ENCODE results near the gene PITPNB. TPM values are rescaled to one million over a fixed set of nuclear protein-coding genes. Genes with fewer than 3 reads are reported as not detected.

Gene PITPNB
- total and polyA plus RNA-seq, 2 of the 13 experiments (the other 11 are each of a cell fraction or from before 2014, with no cell fraction given), result 17.0 to 30.1 TPM

DNA sequence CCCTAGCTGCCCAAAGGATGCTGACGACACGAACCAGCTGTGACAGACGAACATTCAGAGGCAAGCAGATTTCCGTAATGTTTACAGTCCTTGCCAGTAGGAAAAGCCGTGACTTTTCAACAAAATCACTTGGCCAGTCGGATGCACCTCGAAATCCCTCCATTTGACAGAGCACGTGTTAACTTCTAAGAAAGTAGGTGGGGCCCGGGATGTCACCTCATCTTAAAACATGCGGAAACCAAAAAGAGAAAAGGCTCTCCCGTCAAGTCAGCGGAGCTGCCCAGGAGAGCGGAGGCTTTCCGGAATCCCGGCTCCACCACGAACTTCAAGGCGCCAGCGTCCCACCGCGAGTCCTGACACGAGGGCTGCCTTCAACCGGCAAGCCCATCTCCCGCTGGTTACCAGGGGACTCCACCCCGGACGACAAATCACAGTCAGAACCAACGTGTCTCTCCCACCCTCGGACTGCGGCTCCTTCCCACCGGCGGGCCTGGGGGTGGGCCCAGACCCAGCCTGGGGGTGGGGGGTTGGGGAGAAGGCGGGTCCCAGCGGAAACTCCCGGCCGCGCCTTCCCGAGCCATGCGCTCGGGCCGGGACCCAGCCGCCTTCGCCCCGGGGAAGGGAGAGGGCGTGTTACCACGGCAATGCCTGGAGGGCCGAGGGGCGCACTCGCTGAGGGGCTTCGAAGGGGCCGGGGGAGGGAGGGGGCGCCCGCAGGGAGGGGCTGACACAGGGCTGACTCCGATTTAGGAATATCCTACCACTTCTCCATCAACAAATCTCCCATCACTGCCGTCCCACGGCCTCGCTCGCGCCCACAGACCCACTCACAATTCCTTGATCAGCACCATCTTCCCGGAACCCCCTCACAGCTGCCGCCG lies 475 bp downstream of the PITPNB start:
- no TSS peak for BruUV-seq (replicated peaks)
- Histone ChIP-seq H2AFZ (ENCODE audit: low read length) (no peak overlapping the region), H3K4me1 (ENCODE audit: insufficient read depth, low read length) (peaks cover 58% of the 10 kb centered on the region), H3K36me3 (replicated peaks in 1 of 2; ENCODE audit: control insufficient read depth in 1 of 2, insufficient read depth in 2 of 2, low read length in 2 of 2) (peaks cover 0 to 2% of the 10 kb centered on the region in 2 experiments; a peak in 1 of 5 replicates), H3K4me2 (ENCODE audit: low read depth, low read length) (peak overlapping the region; percentile 97), H4K20me1 (ENCODE audit: insufficient read depth, low read length) (peaks cover 42% of the 10 kb centered on the region), H3K79me2 (ENCODE audit: insufficient read depth, low read length) (peaks cover 90% of the 10 kb centered on the region), H3K27me3 (ENCODE audit: control insufficient read depth in 1 of 2, insufficient read depth in 2 of 2, low read length in 2 of 2) (no peaks in the 10 kb centered on the region; a peak in 1 of 5 replicates), H3K4me3 (replicated peaks in 1 of 3; ENCODE audit: insufficient read depth in 1 of 3, low read depth in 2 of 3, low read length in 3 of 3) (peak overlapping the region; percentile 77 to 92 (median 90)), H3K9me3 (ENCODE audit: low read length) (no peaks in the 10 kb centered on the region), H3K9ac (ENCODE audit: insufficient read depth, low read depth, low read length) (peak overlapping the region; percentile 87), H3K27ac (ENCODE audit: extremely low read length, insufficient read depth, low read length) (peak overlapping the region; percentile 66)
- ATAC-seq (peak; percentile 61), DNase-seq (ENCODE audit: low spot score) (peak; percentile 13), FAIRE-seq (no peak)
- intact Hi-C loops (cut with micrococcal nuclease; ENCODE audit: unreplicated experiment), result loop anchor here (1.0 to 10.0 kb wide), 2 partner anchors 32 to 56 kb away; no protein-coding TSS in a partner anchor
- ChIA-PET CTCF (ENCODE audit: low intra/inter-chr PET ratio, low total read pairs) (no interaction called here), POLR2A (interaction anchor here (0.7 to 1.7 kb wide), 6 partner anchors 7 to 48 kb away, joined by 3 to 7 read pairs (median 4); no protein-coding TSS in a partner anchor)
- WGBS (ENCODE audit: low lambda C conversion rate), result 3% methylated on average over 28 of the region's 60 CpGs
- in situ Hi-C loops (cut with HindIII; ENCODE audit: extremely low pct_ligation_motif_present, low pct_unique_long_range_greater_than_20kb), result no loop called here
- TF ChIP-seq MBD4 (IDR thresholded peaks at IDR 0.05; ENCODE audit: borderline replicate concordance, low read length), result no peak
- no peak for TF ChIP-seq GLI4 (CRISPR knock-in tag; IDR thresholded peaks at IDR 0.05; ENCODE audit: borderline replicate concordance)
- TF ChIP-seq SNAPC2 (CRISPR knock-in tag; IDR thresholded peaks at IDR 0.05), result no peak
- TF ChIP-seq ZBTB42 (CRISPR knock-in tag; IDR thresholded peaks at IDR 0.05), result no peak
- TF ChIP-seq HNRNPH1 (optimal IDR thresholded peaks at IDR 0.05; ENCODE audit: low read depth, low read length), result no peak
- no peak for TF ChIP-seq TEAD2 (CRISPR knock-in tag; IDR thresholded peaks at IDR 0.05)
- TF ChIP-seq, protein P1, sequence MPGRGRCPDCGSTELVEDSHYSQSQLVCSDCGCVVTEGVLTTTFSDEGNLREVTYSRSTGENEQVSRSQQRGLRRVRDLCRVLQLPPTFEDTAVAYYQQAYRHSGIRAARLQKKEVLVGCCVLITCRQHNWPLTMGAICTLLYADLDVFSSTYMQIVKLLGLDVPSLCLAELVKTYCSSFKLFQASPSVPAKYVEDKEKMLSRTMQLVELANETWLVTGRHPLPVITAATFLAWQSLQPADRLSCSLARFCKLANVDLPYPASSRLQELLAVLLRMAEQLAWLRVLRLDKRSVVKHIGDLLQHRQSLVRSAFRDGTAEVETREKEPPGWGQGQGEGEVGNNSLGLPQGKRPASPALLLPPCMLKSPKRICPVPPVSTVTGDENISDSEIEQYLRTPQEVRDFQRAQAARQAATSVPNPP (CRISPR knock-in tag; IDR thresholded peaks at IDR 0.05), result no peak
- TF ChIP-seq ZNF329 (CRISPR knock-in tag; IDR thresholded peaks at IDR 0.05; ENCODE audit: low read depth), result no peak
- TF ChIP-seq SRY (CRISPR knock-in tag; IDR thresholded peaks at IDR 0.05), result 0 out of 2 replicates have a peak, but pooled peaks have one; percentile 30
- TF ChIP-seq HDAC1 (CRISPR knock-in tag; IDR thresholded peaks at IDR 0.05), result no peak
- TF ChIP-seq MIER2 (CRISPR knock-in tag; IDR thresholded peaks at IDR 0.05), result no peak
- TF ChIP-seq TIGD3 (CRISPR knock-in tag; IDR thresholded peaks at IDR 0.05; ENCODE audit: borderline replicate concordance), result no peak
- TF ChIP-seq YY1 (IDR thresholded peaks at IDR 0.05; ENCODE audit: insufficient read depth, insufficient replicate concordance, low read depth, low read length), result no peak
- no peak for TF ChIP-seq MEF2D (CRISPR knock-in tag; IDR thresholded peaks at IDR 0.05)
- no peak for TF ChIP-seq ZNF24 (IDR thresholded peaks at IDR 0.05)
- TF ChIP-seq, protein P2, sequence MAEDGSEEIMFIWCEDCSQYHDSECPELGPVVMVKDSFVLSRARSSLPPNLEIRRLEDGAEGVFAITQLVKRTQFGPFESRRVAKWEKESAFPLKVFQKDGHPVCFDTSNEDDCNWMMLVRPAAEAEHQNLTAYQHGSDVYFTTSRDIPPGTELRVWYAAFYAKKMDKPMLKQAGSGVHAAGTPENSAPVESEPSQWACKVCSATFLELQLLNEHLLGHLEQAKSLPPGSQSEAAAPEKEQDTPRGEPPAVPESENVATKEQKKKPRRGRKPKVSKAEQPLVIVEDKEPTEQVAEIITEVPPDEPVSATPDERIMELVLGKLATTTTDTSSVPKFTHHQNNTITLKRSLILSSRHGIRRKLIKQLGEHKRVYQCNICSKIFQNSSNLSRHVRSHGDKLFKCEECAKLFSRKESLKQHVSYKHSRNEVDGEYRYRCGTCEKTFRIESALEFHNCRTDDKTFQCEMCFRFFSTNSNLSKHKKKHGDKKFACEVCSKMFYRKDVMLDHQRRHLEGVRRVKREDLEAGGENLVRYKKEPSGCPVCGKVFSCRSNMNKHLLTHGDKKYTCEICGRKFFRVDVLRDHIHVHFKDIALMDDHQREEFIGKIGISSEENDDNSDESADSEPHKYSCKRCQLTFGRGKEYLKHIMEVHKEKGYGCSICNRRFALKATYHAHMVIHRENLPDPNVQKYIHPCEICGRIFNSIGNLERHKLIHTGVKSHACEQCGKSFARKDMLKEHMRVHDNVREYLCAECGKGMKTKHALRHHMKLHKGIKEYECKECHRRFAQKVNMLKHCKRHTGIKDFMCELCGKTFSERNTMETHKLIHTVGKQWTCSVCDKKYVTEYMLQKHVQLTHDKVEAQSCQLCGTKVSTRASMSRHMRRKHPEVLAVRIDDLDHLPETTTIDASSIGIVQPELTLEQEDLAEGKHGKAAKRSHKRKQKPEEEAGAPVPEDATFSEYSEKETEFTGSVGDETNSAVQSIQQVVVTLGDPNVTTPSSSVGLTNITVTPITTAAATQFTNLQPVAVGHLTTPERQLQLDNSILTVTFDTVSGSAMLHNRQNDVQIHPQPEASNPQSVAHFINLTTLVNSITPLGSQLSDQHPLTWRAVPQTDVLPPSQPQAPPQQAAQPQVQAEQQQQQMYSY (CRISPR knock-in tag; IDR thresholded peaks at IDR 0.05), result no peak
- no peak for TF ChIP-seq TBX2 (CRISPR knock-in tag; IDR thresholded peaks at IDR 0.05; ENCODE audit: borderline replicate concordance)
